Hepatocyte (in vitro differentiated cells): ENCODE data around the gene MOB3B.

Experiments used
- EZH2 ChIP-seq: fragments of 200-600 bp; sonication (generic); IDR thresholded peaks from 2 replicates; pipeline ENCODE4 v1.6.1; 2016; ENCODE audit warnings: antibody characterized with exemption, mild to moderate bottlenecking, borderline replicate concordance
- EZH2phosphoT487 ChIP-seq: fragments of 200-600 bp; sonication (generic); IDR thresholded peaks from one replicate; pipeline ENCODE4 v1.6.1; 2018; ENCODE audit warnings: antibody characterized with exemption, mild to moderate bottlenecking, low read depth, moderate library complexity; ENCODE audit not compliant: unreplicated experiment, severe bottlenecking
- TF ChIP-seq, protein P1 (sequence below): fragments of 200-600 bp; sonication (generic); IDR thresholded peaks from 2 replicates; pipeline ENCODE4 v1.5.1; 2016; ENCODE audit warnings: antibody characterized with exemption, mild to moderate bottlenecking; ENCODE audit not compliant: poor library complexity

GRCh38 chr9:27333241-27334052 lies 196.2 kb downstream of the MOB3B start:
- TF ChIP-seq, protein P1, sequence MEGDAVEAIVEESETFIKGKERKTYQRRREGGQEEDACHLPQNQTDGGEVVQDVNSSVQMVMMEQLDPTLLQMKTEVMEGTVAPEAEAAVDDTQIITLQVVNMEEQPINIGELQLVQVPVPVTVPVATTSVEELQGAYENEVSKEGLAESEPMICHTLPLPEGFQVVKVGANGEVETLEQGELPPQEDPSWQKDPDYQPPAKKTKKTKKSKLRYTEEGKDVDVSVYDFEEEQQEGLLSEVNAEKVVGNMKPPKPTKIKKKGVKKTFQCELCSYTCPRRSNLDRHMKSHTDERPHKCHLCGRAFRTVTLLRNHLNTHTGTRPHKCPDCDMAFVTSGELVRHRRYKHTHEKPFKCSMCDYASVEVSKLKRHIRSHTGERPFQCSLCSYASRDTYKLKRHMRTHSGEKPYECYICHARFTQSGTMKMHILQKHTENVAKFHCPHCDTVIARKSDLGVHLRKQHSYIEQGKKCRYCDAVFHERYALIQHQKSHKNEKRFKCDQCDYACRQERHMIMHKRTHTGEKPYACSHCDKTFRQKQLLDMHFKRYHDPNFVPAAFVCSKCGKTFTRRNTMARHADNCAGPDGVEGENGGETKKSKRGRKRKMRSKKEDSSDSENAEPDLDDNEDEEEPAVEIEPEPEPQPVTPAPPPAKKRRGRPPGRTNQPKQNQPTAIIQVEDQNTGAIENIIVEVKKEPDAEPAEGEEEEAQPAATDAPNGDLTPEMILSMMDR, result peak; percentile 90
- no peak for TF ChIP-seq EZH2
- TF ChIP-seq EZH2phosphoT487, result no peak
